Measurements from ENCODE around the gene LY6G6F.

Gene LY6G6F

DNA sequence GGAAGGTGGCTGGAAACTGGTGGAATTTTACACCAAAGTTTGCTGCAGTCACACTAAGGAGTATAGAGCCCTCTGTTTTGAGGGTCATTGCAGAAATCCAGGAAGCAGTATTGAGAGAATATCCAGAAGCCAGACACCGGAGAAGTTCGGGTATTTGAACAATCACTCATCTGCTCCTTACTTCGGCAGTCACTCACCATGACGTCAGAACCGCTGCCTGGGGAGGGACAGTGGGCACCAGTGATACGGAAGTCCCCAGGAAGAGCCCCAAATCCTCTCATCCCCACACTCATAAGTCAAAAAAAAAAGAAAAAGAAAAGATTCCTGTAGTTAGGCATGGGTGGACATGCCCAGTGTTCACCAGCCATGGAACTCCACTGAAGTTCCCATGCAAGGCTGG is 29.8 kb upstream of the LY6G6F start:
- DNase-seq, result no peak

- no peak for DNase-seq
Observed at GRCh38 chr6:31677955-31678354, 28.7 kb upstream of the LY6G6F start.

- DNase-seq, result peak; percentile 49 to 68
Observed at GRCh38 chr6:31680226-31681134, 26.2 kb upstream of the LY6G6F start, which contains the start of gene LY6G5C. LY6G5C (minus strand) TSS chr6:31681067; CDS start chr6:31680373, 694 bp downstream.

GRCh38 chr6:31681135-31681671 is 25.5 kb upstream of the LY6G6F start:
- no peak for DNase-seq

DNA sequence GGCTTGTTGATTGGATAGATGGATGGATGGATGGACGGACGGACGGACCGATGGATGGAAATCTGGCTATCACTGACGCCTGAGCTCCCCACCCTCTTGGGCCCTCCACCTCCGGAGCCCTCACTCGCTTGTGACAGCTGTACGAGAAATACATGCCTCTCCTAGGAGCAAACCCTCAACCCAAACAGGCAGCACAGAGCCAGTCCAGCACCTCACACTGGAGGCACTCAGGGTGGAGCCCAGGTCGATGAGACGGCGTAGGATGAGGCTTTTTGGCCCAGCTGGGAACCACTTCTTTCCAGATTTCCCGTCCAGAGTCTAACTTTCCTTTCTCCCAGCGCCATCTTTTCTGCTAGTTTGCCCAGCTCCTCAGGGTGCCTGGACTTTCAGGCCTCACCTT is 23.1 kb upstream of the LY6G6F start:
- no peak for DNase-seq

- no peak for DNase-seq
Observed at GRCh38 chr6:31686483-31686882, 20.2 kb upstream of the LY6G6F start.

GRCh38 chr6:31687321-31687720 is 19.3 kb upstream of the LY6G6F start:
- no peak for DNase-seq

GRCh38 chr6:31687860-31688693 is 18.6 kb upstream of the LY6G6F start:
- no peak for DNase-seq

DNA sequence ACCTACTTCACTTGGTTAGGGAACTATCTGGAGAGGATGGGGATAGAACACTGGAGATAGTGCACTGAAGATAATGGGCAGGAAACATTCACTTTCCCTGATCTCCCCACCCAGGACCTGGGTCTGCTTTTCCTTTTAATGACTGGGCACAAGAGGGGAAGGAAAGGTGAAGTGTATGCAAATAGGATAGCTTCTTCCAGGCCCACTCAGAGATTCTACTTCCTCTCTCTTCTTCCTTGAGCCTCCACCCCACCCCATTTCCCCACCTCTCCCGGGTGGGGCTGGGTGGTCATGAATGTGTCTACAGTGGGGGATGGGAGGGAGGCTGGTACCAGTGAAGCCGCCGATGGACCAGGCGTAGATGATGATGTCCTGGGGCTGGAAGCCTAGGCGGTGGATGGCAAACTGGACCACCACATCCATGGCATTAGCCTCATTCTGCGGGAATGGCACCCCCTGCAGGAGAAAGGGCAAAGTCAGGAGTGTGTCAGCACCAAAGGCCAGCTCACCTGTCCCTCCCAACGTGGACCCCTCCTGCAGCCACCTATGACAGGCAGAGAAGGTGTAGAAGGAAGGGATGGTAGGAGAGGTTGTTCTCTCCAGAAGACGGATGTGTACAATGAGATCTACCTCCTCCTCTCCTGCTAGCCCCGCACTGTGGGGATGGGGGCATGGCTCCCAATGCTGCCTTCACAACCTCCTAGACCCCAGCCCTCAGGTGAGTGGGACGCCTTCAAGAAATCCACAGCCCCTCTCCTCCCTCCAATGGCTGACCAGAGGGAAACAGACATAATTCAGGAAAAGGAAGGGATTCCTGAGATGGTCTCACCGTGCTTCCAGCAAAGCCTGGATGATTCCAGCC is 17.2 kb upstream of the LY6G6F start:
- no peak for DNase-seq

DNA sequence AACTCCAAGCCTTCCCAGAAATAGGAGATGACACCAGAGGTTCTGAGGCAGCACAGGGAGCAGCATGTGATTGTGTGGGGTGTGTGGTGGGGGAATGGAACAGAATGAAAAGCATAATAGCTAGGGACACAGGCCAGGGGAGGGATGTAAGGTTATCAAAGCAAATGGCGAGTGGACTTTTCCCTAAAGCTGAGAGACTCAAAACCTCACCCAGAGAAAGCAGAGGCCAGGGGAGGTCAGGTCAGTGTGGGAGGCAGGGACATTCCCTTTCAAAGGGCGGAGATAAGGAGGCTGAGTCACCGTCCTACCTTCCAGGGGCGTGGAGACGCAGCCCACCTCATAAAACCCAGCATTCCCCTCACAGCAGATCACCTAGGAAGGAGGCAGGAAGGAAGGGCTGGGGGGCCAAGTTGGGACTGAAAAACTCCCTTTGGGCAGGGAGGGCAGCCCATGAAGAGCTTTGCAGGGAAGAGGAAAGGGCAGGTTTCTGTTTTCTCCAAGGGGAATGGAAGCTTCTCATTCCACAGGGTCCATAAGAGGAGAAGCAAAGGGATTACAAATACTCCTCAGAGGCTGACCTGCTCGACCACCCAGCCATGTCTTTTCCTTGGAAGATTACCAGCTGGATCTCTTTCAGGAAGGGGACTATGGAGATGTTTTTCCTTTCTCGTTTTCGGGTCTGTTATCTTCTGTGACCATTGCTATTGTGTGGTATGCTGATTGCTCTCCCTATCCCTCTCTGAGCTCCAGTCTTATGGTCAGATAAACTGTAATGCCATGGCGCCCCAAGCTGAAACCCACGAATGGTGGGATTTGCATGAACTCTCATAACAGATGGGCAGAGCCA is 16.2 kb upstream of the LY6G6F start:
- no peak for DNase-seq

- no peak for DNase-seq
Observed at GRCh38 chr6:31691078-31691463, 15.6 kb upstream of the LY6G6F start.

GRCh38 chr6:31691564-31692108 is 15.0 kb upstream of the LY6G6F start:
- no peak for DNase-seq

DNA sequence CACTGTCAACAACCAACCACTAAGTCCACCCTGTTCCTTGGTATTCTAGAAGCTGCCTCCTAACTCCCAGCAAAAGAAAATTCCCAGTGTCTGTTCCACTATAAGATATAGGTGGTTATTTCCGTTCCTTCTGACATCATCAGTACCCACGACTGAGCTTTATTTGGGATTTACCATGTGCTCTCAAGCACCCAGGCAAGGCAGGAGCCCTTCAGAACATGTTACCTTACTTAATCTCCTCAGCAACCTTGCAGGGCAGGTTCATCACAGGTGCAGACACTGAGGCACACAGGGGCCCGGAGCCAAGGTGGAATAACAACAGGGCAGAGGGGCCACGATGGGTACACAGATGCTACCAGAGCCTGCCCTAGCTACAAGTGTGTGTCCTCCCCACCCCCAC is 14.3 kb upstream of the LY6G6F start:
- DNase-seq, result no peak

GRCh38 chr6:31692886-31693285 is 13.8 kb upstream of the LY6G6F start:
- DNase-seq, result no peak

DNA sequence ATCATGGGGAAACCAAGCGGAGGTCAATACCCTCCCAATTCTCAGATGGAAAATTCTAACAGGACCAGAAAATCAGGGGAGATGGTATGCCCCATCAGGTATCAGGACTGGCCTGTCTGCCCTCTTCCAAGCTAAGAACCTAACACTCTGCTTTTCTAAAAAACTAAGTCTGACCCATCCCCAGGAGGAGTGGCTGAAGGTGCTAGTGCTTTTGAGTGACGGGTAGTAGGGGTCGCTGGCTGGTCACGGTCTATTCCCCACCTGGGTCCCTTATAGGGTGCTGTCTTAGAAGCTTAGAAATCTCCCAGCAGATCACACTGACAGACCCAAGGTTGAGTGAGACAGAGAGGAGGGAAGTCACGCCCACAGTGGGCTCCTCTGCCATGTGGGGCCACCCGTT is 13.1 kb upstream of the LY6G6F start:
- DNase-seq, result no peak

DNA sequence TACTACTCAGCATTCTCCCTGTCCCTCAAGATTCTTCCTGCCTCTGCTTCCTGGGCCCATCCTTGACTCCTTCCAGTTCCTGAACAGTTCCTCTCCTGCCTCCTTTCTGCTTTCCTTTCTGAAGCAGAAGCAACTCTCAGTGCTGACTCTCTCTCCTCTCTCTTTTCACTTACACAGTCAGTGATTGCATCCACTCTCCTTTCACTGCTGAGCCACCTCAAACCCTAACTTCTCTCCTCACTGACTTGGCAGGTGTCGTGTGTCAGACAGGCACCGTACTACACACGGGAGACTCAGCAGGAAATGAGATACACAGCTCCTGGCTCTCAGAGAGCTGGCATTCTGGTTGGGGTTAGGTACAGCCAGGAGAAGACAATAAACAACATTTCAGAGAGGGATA is 9.1 kb upstream of the LY6G6F start:
- no peak for DNase-seq

DNA sequence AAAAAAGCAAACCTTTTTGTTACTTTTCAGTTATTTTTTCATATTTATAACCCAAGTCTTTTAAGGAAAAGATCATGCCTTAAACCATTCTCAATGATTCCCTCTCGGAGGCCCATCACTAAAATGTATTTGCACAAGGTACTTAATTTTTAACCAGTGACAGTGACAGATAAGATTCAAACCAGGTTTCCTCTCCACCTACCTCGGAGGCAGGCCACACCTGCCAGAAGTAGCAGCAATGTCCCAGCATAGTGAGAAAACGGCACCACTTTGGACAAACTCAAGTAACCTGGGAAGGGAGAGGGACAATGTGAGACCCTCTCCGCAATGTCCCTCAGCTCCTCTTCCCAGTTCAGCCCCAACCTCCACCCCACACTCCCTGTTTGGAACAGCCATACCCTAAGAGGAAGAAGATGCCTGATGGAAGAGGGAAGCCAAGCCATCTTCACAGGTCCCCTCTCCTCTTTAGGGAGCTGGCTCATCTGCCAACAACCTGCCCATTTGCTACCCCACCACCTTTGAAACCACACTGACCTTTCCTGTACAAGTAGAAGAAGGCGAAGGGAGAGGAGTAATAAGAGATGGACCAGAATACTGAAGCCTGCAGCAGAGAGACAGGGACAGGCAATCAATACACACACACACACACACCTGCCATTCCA is 5.8 kb upstream of the LY6G6F start:
- DNase-seq, result no peak

DNA sequence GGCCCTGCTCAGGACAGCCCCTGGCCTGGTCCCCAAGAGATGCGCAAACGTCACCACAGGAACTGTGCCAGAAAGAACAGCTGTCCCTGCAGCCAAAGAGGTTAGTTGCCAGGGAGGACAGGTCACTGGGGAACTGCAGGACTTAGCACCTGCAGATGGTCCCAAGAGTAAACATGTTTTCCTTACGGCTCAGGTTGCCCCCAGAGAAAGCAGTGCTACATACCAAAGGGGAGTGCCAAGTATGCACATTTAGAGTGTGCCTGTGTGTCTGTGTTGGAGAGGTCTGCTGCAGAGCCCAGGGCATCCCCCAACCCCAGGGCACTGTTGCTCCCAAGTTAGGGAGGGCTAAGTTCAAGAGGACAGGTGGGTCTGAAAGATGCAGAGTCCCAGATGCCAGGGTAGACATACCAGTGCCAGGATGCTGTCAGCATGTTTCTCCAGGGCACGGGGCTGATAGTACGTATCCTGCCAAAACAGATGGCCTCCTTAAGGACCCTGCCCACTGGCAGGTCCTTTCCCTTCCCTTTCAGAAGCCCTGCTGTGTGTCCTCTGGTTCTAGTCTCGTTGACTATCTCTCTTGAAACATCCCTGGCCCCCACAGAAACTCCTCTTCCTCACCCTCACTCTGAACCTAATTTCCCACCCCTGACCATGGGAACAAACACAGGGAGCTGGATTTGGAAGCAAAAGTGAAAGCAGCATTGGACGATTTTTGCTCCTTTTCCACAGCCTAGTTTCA is 4.8 kb upstream of the LY6G6F start:
- peak in 1 of 2 experiments; percentile 38 for DNase-seq

GRCh38 chr6:31702405-31702818 is 4.3 kb upstream of the LY6G6F start:
- DNase-seq, result no peak
